ENCODE data around the gene DNAH17. TPM values are rescaled to one million over a fixed set of nuclear protein-coding genes. Genes with fewer than 3 reads are reported as not detected.

The DNAH17 gene
- total and polyA plus RNA-seq, 2 of the 13 experiments (the other 11 are each of a cell fraction or from before 2014, with no cell fraction given), result 0.86 to 1.6 TPM

DNA sequence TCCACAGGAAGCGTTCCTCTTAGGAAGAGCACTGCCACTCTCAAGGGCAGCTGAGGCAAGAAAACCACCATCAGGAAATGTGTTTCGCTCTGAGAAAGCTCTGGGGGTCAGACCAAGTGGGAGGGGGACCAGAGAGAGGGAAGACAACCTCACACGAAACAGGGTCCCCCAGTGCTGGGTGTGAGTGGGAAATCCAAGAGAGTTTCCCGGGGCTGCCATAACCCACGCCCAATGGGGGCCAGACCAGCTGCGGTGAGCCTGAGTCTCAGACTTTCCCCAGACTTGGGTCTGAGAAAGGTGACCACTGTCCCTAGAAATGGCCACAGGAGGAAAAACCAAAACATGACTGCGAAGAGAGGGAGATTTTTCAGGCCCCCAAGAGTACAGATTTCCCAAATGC is 14.5 kb downstream of the DNAH17 start:
- BruUV-seq (replicated peaks), result no TSS peak
- ChIA-PET CTCF (ENCODE audit: low intra/inter-chr PET ratio, low total read pairs) (no interaction called here), POLR2A (interaction anchor here (0.6 kb wide), 1 partner anchor 25 kb away, joined by 4 read pairs; no protein-coding TSS in a partner anchor)
- Histone ChIP-seq H3K79me2 (ENCODE audit: insufficient read depth, low read length) (no peaks in the 10 kb centered on the region), H3K27me3 (ENCODE audit: control insufficient read depth in 1 of 2, insufficient read depth in 2 of 2, low read length in 2 of 2) (peaks cover 0 to 12% of the 10 kb centered on the region in 2 experiments; a peak in 1 of 5 replicates), H3K4me3 (replicated peaks in 1 of 3; ENCODE audit: insufficient read depth in 1 of 3, low read depth in 2 of 3, low read length in 3 of 3) (no peak overlapping the region), H4K20me1 (ENCODE audit: insufficient read depth, low read length) (no peaks in the 10 kb centered on the region), H3K9ac (ENCODE audit: insufficient read depth, low read depth, low read length) (no peak overlapping the region), H2AFZ (ENCODE audit: low read length) (no peak overlapping the region), H3K27ac (ENCODE audit: extremely low read length, insufficient read depth, low read length) (no peak overlapping the region), H3K4me1 (ENCODE audit: insufficient read depth, low read length) (peaks cover 42% of the 10 kb centered on the region), H3K4me2 (ENCODE audit: low read depth, low read length) (no peak overlapping the region), H3K36me3 (replicated peaks in 1 of 2; ENCODE audit: control insufficient read depth in 1 of 2, insufficient read depth in 2 of 2, low read length in 2 of 2) (no peaks in the 10 kb centered on the region), H3K9me3 (ENCODE audit: low read length) (no peaks in the 10 kb centered on the region)
- TF ChIP-seq FOXM1 (CRISPR knock-in tag; IDR thresholded peaks at IDR 0.05) (no peak), POGZ (CRISPR knock-in tag; IDR thresholded peaks at IDR 0.05) (0 out of 2 replicates have a peak, but pooled peaks have one; percentile 11), ZNF546 (CRISPR knock-in tag; conservative IDR thresholded peaks at IDR 0.05) (no peak), ZNF44 (CRISPR knock-in tag; IDR thresholded peaks at IDR 0.05) (no peak), RFXAP (CRISPR knock-in tag; IDR thresholded peaks at IDR 0.05; ENCODE audit: borderline replicate concordance) (no peak)
- in situ Hi-C loops (cut with HindIII; ENCODE audit: extremely low pct_ligation_motif_present, low pct_unique_long_range_greater_than_20kb), result no loop called here
- ATAC-seq (no peak), FAIRE-seq (no peak), DNase-seq (ENCODE audit: low spot score) (no peak)
- intact Hi-C loops (cut with micrococcal nuclease; ENCODE audit: unreplicated experiment), result no loop called here
- 46% methylated on average over 7 of the region's 7 CpGs for WGBS (ENCODE audit: low lambda C conversion rate)

- FAIRE-seq, result no peak
- no peak for ATAC-seq
- H3K36me3 ChIP-seq (replicated peaks in 1 of 2; ENCODE audit: control insufficient read depth in 1 of 2, insufficient read depth in 2 of 2, low read length in 2 of 2), result no peaks in the 10 kb centered on the region
- in situ Hi-C loops (cut with HindIII; ENCODE audit: extremely low pct_ligation_motif_present, low pct_unique_long_range_greater_than_20kb) (no loop called here), intact Hi-C loops (cut with micrococcal nuclease; ENCODE audit: unreplicated experiment) (no loop called here)
- H3K4me2 ChIP-seq (ENCODE audit: low read depth, low read length), result no peak overlapping the region
- no peaks in the 10 kb centered on the region for H4K20me1 ChIP-seq (ENCODE audit: insufficient read depth, low read length)
- no peaks in the 10 kb centered on the region; a peak in 1 of 5 replicates for H3K27me3 ChIP-seq (ENCODE audit: control insufficient read depth in 1 of 2, insufficient read depth in 2 of 2, low read length in 2 of 2)
- no peak overlapping the region for H3K4me3 ChIP-seq (replicated peaks in 1 of 3; ENCODE audit: insufficient read depth in 1 of 3, low read depth in 2 of 3, low read length in 3 of 3)
- H2AFZ ChIP-seq (ENCODE audit: low read length), result no peak overlapping the region
- TF ChIP-seq ZNF7 (CRISPR knock-in tag; IDR thresholded peaks at IDR 0.05) (no peak), ZNF432 (CRISPR knock-in tag; IDR thresholded peaks at IDR 0.05; ENCODE audit: borderline replicate concordance) (no peak), ZNF20 (CRISPR knock-in tag; IDR thresholded peaks at IDR 0.05) (no peak), REPIN1 (CRISPR knock-in tag; IDR thresholded peaks at IDR 0.05; ENCODE audit: borderline replicate concordance, low read depth) (no peak), AGO1 (IDR thresholded peaks at IDR 0.05; ENCODE audit: low read depth, low read length, poor library complexity, severe bottlenecking) (peak; percentile 48), ZBTB25 (CRISPR knock-in tag; IDR thresholded peaks at IDR 0.05) (no peak), MAX (IDR thresholded peaks at IDR 0.05) (no peak), ZNF768 (CRISPR knock-in tag; IDR thresholded peaks at IDR 0.05) (peak; percentile 4; the same call in 1 of the 2 replicates)
- TF ChIP-seq, protein P1, sequence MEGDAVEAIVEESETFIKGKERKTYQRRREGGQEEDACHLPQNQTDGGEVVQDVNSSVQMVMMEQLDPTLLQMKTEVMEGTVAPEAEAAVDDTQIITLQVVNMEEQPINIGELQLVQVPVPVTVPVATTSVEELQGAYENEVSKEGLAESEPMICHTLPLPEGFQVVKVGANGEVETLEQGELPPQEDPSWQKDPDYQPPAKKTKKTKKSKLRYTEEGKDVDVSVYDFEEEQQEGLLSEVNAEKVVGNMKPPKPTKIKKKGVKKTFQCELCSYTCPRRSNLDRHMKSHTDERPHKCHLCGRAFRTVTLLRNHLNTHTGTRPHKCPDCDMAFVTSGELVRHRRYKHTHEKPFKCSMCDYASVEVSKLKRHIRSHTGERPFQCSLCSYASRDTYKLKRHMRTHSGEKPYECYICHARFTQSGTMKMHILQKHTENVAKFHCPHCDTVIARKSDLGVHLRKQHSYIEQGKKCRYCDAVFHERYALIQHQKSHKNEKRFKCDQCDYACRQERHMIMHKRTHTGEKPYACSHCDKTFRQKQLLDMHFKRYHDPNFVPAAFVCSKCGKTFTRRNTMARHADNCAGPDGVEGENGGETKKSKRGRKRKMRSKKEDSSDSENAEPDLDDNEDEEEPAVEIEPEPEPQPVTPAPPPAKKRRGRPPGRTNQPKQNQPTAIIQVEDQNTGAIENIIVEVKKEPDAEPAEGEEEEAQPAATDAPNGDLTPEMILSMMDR (CRISPR knock-in tag; IDR thresholded peaks at IDR 0.05), result no peak
- TF ChIP-seq, protein P2, sequence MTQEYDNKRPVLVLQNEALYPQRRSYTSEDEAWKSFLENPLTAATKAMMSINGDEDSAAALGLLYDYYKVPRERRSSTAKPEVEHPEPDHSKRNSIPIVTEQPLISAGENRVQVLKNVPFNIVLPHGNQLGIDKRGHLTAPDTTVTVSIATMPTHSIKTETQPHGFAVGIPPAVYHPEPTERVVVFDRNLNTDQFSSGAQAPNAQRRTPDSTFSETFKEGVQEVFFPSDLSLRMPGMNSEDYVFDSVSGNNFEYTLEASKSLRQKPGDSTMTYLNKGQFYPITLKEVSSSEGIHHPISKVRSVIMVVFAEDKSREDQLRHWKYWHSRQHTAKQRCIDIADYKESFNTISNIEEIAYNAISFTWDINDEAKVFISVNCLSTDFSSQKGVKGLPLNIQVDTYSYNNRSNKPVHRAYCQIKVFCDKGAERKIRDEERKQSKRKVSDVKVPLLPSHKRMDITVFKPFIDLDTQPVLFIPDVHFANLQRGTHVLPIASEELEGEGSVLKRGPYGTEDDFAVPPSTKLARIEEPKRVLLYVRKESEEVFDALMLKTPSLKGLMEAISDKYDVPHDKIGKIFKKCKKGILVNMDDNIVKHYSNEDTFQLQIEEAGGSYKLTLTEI (CRISPR knock-in tag; conservative IDR thresholded peaks at IDR 0.05), result no peak
- peaks cover 42% of the 10 kb centered on the region for H3K4me1 ChIP-seq (ENCODE audit: insufficient read depth, low read length)
- ChIA-PET POLR2A (no interaction called here), CTCF (ENCODE audit: low intra/inter-chr PET ratio, low total read pairs) (no interaction called here)
- 87% methylated on average over 10 of the region's 10 CpGs for WGBS (ENCODE audit: low lambda C conversion rate)
- DNase-seq (ENCODE audit: low spot score), result no peak
- H3K9me3 ChIP-seq (ENCODE audit: low read length), result no peaks in the 10 kb centered on the region
- H3K9ac ChIP-seq (ENCODE audit: insufficient read depth, low read depth, low read length), result no peak overlapping the region
- no peak overlapping the region for H3K27ac ChIP-seq (ENCODE audit: extremely low read length, insufficient read depth, low read length)
- BruUV-seq (replicated peaks), result no TSS peak
- H3K79me2 ChIP-seq (ENCODE audit: insufficient read depth, low read length), result no peaks in the 10 kb centered on the region
Measured at GRCh38 chr17:78561166-78561565, 16.0 kb downstream of the DNAH17 start.

Measured in HepG2 (cell line).